ENCODE measurements around the gene ADAMTS6. TPM values are rescaled to one million over a fixed set of nuclear protein-coding genes. Genes with fewer than 3 reads are reported as not detected.

Gene ADAMTS6
- total and polyA plus RNA-seq, 2 of the 13 experiments (the other 11 are each of a cell fraction or from before 2014, with no cell fraction given) = 3.1 to 8.2 TPM

DNA sequence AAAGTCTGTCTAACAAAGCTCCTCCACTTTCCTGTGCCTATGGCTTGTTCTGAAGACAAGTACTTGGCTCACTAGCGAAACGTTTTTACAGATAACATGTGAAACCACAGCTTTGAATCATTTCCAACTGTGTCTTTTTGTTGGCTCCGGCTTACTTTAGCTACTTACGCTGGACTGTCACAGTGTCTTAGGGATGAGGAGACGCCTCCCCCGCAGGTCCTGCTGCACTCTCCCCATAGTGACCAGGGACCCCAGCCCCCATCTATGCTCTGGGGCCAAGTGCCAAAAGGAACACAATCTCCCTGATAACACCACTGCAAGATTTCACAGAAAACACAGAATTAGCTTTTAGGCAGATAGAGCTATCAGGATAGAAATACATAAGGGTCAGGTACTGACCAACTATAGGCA lies 219.1 kb downstream of the ADAMTS6 start:
- TF ChIP-seq ZC3H4 (CRISPR knock-in tag; IDR thresholded peaks at IDR 0.05; ENCODE audit: borderline replicate concordance) = no peak
- no peak for TF ChIP-seq ZNF460 (CRISPR knock-in tag; IDR thresholded peaks at IDR 0.05; ENCODE audit: borderline replicate concordance)
- no peak for TF ChIP-seq ZNF264 (CRISPR knock-in tag; IDR thresholded peaks at IDR 0.05)
- TF ChIP-seq, protein P1, sequence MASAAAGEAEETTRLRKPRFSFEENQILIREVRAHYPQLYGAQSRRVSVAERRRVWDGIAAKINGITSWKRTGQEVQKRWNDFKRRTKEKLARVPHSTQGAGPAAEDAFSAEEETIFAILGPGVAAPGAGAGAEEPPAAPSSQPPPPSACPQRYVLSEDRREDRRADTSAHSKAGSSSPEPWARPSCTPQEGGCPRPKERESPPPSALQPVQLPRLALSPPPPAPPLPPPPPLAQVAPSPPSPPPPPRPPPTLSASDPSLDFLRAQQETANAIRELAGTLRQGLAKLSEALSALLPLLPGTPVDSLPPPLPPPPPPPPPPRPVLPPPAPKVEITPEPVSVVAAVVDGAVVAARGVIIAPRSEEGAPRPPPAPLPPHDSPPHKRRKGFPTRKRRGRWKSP (CRISPR knock-in tag; IDR thresholded peaks at IDR 0.05) = no peak
- TF ChIP-seq CENPT (CRISPR knock-in tag; IDR thresholded peaks at IDR 0.05; ENCODE audit: low read depth) = no peak
- no peak for TF ChIP-seq ZNF878 (CRISPR knock-in tag; IDR thresholded peaks at IDR 0.05)
- no peak for TF ChIP-seq PHF21A (CRISPR knock-in tag; IDR thresholded peaks at IDR 0.05)
- TF ChIP-seq ZMYM4 (CRISPR knock-in tag; IDR thresholded peaks at IDR 0.05) = no peak
- CTCF ChIA-PET (ENCODE audit: low intra/inter-chr PET ratio, low total read pairs) = no interaction called here
- WGBS (ENCODE audit: low lambda C conversion rate) = 68% methylated on average over 6 of the region's 6 CpGs
- POLR2A ChIA-PET = no interaction called here
- ATAC-seq (no peak), FAIRE-seq (no peak), DNase-seq (ENCODE audit: low spot score) (no peak)
- Histone ChIP-seq H3K27me3 (ENCODE audit: control insufficient read depth in 1 of 2, insufficient read depth in 2 of 2, low read length in 2 of 2) (no peaks in the 10 kb centered on the region), H3K27ac (ENCODE audit: extremely low read length, insufficient read depth, low read length) (no peak overlapping the region), H3K79me2 (ENCODE audit: insufficient read depth, low read length) (no peaks in the 10 kb centered on the region), H2AFZ (ENCODE audit: low read length) (no peak overlapping the region), H3K36me3 (replicated peaks in 1 of 2; ENCODE audit: control insufficient read depth in 1 of 2, insufficient read depth in 2 of 2, low read length in 2 of 2) (no peaks in the 10 kb centered on the region), H3K9ac (ENCODE audit: insufficient read depth, low read depth, low read length) (no peak overlapping the region), H3K9me3 (ENCODE audit: low read length) (no peaks in the 10 kb centered on the region), H3K4me3 (replicated peaks in 1 of 3; ENCODE audit: insufficient read depth in 1 of 3, low read depth in 2 of 3, low read length in 3 of 3) (no peak overlapping the region), H3K4me2 (ENCODE audit: low read depth, low read length) (no peak overlapping the region), H4K20me1 (ENCODE audit: insufficient read depth, low read length) (no peaks in the 10 kb centered on the region), H3K4me1 (ENCODE audit: insufficient read depth, low read length) (no peaks in the 10 kb centered on the region)
- in situ Hi-C loops (cut with HindIII; ENCODE audit: extremely low pct_ligation_motif_present, low pct_unique_long_range_greater_than_20kb) (no loop called here), intact Hi-C loops (cut with micrococcal nuclease; ENCODE audit: unreplicated experiment) (no loop called here)
- no TSS peak for BruUV-seq (replicated peaks)

DNA sequence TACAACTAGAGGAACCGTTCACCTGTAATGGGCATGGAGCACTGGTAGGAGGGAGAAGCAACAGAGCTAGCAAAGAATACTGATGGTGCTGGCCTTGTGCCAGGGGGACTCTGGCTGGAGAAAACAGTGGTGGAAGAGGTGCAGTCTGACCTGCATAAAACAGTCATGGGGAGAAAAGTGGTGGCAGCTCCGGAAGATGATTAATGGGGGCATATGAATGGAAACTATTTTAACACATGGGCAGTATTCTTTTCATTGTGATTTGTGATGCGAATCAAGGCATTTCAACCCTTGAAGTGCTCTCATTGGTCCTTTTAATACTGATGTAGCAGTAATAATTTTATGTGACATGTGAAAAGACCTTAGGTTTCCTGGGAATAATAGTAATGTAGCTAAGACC lies 219.6 kb downstream of the ADAMTS6 start:
- H3K36me3 ChIP-seq (replicated peaks in 1 of 2; ENCODE audit: control insufficient read depth in 1 of 2, insufficient read depth in 2 of 2, low read length in 2 of 2) = no peaks in the 10 kb centered on the region
- H3K27ac ChIP-seq (ENCODE audit: extremely low read length, insufficient read depth, low read length) = no peak overlapping the region
- FAIRE-seq (no peak), ATAC-seq (no peak), DNase-seq (ENCODE audit: low spot score) (no peak)
- H3K79me2 ChIP-seq (ENCODE audit: insufficient read depth, low read length) = no peaks in the 10 kb centered on the region
- no peaks in the 10 kb centered on the region for H3K27me3 ChIP-seq (ENCODE audit: control insufficient read depth in 1 of 2, insufficient read depth in 2 of 2, low read length in 2 of 2)
- H3K9ac ChIP-seq (ENCODE audit: insufficient read depth, low read depth, low read length) = no peak overlapping the region
- H3K4me1 ChIP-seq (ENCODE audit: insufficient read depth, low read length) = no peaks in the 10 kb centered on the region
- in situ Hi-C loops (cut with HindIII; ENCODE audit: extremely low pct_ligation_motif_present, low pct_unique_long_range_greater_than_20kb) (no loop called here), intact Hi-C loops (cut with micrococcal nuclease; ENCODE audit: unreplicated experiment) (no loop called here)
- CTCF ChIA-PET (ENCODE audit: low intra/inter-chr PET ratio, low total read pairs) = no interaction called here
- TF ChIP-seq PREB (CRISPR knock-in tag; IDR thresholded peaks at IDR 0.05) (no peak), ZNF317 (CRISPR knock-in tag; IDR thresholded peaks at IDR 0.05) (no peak), SP4 (CRISPR knock-in tag; IDR thresholded peaks at IDR 0.05) (no peak), KAT7 (CRISPR knock-in tag; IDR thresholded peaks at IDR 0.05; ENCODE audit: borderline replicate concordance) (no peak), PRMT3 (CRISPR knock-in tag; IDR thresholded peaks at IDR 0.05; ENCODE audit: borderline replicate concordance, low read depth) (no peak), NKX3-1 (CRISPR knock-in tag; IDR thresholded peaks at IDR 0.05) (no peak), ZNF333 (CRISPR knock-in tag; IDR thresholded peaks at IDR 0.05; ENCODE audit: borderline replicate concordance) (no peak)
- BruUV-seq (replicated peaks) = no TSS peak
- POLR2A ChIA-PET = no interaction called here
- H2AFZ ChIP-seq (ENCODE audit: low read length) = no peak overlapping the region
- no peaks in the 10 kb centered on the region for H3K9me3 ChIP-seq (ENCODE audit: low read length)
- H3K4me2 ChIP-seq (ENCODE audit: low read depth, low read length) = no peak overlapping the region
- H4K20me1 ChIP-seq (ENCODE audit: insufficient read depth, low read length) = no peaks in the 10 kb centered on the region
- no peak overlapping the region for H3K4me3 ChIP-seq (replicated peaks in 1 of 3; ENCODE audit: insufficient read depth in 1 of 3, low read depth in 2 of 3, low read length in 3 of 3)
- WGBS (ENCODE audit: low lambda C conversion rate) = 78% methylated on average over 3 of the region's 3 CpGs
